Lower lobe of right lung (tissue), 2 donors: ENCODE data around the gene KLF15. TPM values are rescaled to one million over a fixed set of nuclear protein-coding genes. Genes with fewer than 3 reads are reported as not detected.

Experiments used
- ATAC-seq, 2 donors: fragments of 200-7000 bp; cut with Tn5 transposase; one replicate each; pipeline ENCODE4 v1.9.1; 2020 to 2022; ENCODE audit warnings: mild to moderate bottlenecking in 2 of 2, moderate library complexity in 2 of 2
- DNase-seq: peaks from one replicate; pipeline ENCODE4 v3.0.0-alpha.2; 2020
- H3K27ac ChIP-seq: fragments of 200-600 bp; one replicate; pipeline ENCODE4 v1.8.0; 2022
- H3K27me3 ChIP-seq: fragments of 200-600 bp; one replicate; pipeline ENCODE4 v1.8.0; 2022; ENCODE audit warnings: low read depth
- H3K36me3 ChIP-seq: fragments of 200-600 bp; one replicate; pipeline ENCODE4 v1.8.0; 2022; ENCODE audit warnings: mild to moderate bottlenecking
- H3K4me1 ChIP-seq: fragments of 200-600 bp; one replicate; pipeline ENCODE4 v1.8.0; 2022
- H3K4me3 ChIP-seq: fragments of 200-600 bp; one replicate; pipeline ENCODE4 v1.8.0; 2022; ENCODE audit warnings: mild to moderate bottlenecking
- H3K9me3 ChIP-seq: fragments of 200-600 bp; one replicate; pipeline ENCODE4 v1.8.0; 2022
- intact Hi-C: fragments of 100-400 bp; cut with DNase I; formaldehyde crosslinking; loops from one replicate; pipeline ENCODE4 v1.11.0; 2022
- total RNA-seq: library from RNA; stranded (reverse); fragmentation: NEBNext Ultra II Directional; extraction: Animal tissue kit (Norgen Biotek cat#: 25700); gene quantifications from one replicate; pipeline ENCODE4 v1.2.1, GENCODE V29; 2021
- TF ChIP-seq, protein P1 (sequence below): fragments of 200-600 bp; IDR thresholded peaks from one replicate; pipeline ENCODE4 v1.8.0; 2022; ENCODE audit warnings: antibody characterized with exemption, mild to moderate bottlenecking
- donor health status: DM: no; HTN: yes; CAD: no; lungs with severe emphysema.

Gene KLF15
- total RNA-seq, 1 donor from 2014 or later: 40.1 TPM

DNA sequence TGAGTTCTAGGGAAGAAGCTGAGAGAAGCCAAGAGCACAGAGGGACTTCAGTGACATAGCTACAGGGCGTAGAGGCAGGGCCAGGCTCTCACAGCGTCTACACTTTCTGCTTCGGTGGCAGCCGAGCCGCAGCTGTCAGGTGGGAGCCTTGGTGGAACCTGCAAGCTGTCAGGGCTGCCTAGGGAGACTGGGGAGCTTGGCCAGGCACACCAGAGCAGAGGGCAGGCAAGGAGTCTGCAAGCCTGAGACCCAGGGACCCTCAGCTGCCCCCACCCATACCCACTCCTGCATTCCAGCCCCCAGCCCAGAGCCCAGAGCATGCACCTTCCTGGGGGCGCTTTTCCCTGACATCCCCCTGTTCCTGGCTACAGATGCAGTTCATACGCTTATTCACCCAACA is 13.4 kb upstream of the KLF15 start:
- Histone ChIP-seq H3K9me3 (no peaks in the 10 kb centered on the region), H3K27me3 (no peaks in the 10 kb centered on the region), H3K4me1 (peaks cover 17% of the 10 kb centered on the region), H3K27ac (no peak overlapping the region), H3K36me3 (no peaks in the 10 kb centered on the region), H3K4me3 (no peak overlapping the region)
- no peak for ATAC-seq
- TF ChIP-seq, protein P1, sequence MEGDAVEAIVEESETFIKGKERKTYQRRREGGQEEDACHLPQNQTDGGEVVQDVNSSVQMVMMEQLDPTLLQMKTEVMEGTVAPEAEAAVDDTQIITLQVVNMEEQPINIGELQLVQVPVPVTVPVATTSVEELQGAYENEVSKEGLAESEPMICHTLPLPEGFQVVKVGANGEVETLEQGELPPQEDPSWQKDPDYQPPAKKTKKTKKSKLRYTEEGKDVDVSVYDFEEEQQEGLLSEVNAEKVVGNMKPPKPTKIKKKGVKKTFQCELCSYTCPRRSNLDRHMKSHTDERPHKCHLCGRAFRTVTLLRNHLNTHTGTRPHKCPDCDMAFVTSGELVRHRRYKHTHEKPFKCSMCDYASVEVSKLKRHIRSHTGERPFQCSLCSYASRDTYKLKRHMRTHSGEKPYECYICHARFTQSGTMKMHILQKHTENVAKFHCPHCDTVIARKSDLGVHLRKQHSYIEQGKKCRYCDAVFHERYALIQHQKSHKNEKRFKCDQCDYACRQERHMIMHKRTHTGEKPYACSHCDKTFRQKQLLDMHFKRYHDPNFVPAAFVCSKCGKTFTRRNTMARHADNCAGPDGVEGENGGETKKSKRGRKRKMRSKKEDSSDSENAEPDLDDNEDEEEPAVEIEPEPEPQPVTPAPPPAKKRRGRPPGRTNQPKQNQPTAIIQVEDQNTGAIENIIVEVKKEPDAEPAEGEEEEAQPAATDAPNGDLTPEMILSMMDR: no peak
- intact Hi-C loops: no loop called here
- DNase-seq: no peak

DNA sequence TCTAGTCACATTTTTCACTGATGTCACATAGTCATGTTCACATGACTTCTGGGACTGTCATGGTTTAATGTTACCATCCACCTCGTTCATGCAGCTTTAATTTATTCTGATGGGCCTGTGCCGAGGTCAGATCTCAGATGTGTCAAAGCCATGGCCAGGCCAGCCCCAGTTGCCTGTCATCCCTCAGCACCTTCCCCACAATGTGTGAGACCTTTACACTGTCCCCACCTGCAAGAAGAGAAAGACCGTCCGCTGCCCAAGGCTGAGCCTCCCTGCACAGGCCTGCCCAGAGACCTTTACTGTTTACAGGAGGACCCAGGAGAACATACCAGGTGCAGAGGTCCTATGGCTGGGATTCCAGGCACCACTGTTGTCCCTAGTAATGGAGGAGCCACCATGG is 12.8 kb upstream of the KLF15 start:
- intact Hi-C loops: no loop called here
- TF ChIP-seq, protein P1: no peak
- ATAC-seq (no peak), DNase-seq (no peak)
- H3K27ac ChIP-seq: no peak overlapping the region
- peaks cover 17% of the 10 kb centered on the region for H3K4me1 ChIP-seq
- no peaks in the 10 kb centered on the region for H3K36me3 ChIP-seq
- no peak overlapping the region for H3K4me3 ChIP-seq
- H3K9me3 ChIP-seq: no peaks in the 10 kb centered on the region
- no peaks in the 10 kb centered on the region for H3K27me3 ChIP-seq

DNA sequence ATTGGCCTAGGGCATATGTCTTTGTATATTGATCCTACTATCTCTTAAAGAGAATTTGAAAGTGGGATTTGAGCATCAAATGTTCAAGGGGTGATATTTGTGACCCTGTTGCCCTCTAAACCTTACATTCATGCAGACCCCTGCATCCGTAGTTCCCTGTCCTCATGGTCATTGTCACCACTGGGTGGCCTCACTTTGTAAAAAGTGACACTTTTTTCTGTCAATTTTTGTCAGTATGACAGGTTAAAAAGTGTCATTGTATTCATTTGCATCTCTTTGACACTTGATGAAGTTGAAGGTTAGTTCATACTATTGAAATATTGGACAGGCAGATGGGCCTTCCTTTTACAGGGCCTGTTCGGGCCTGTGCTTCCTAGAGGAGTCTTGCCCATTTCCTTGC is 12.3 kb upstream of the KLF15 start:
- ATAC-seq: no peak
- no peaks in the 10 kb centered on the region for H3K36me3 ChIP-seq
- no peak for DNase-seq
- H3K27me3 ChIP-seq: no peaks in the 10 kb centered on the region
- intact Hi-C loops: no loop called here
- H3K27ac ChIP-seq: no peak overlapping the region
- peaks cover 12% of the 10 kb centered on the region for H3K4me1 ChIP-seq
- TF ChIP-seq, protein P1: no peak
- no peak overlapping the region for H3K4me3 ChIP-seq
- H3K9me3 ChIP-seq: no peaks in the 10 kb centered on the region

DNA sequence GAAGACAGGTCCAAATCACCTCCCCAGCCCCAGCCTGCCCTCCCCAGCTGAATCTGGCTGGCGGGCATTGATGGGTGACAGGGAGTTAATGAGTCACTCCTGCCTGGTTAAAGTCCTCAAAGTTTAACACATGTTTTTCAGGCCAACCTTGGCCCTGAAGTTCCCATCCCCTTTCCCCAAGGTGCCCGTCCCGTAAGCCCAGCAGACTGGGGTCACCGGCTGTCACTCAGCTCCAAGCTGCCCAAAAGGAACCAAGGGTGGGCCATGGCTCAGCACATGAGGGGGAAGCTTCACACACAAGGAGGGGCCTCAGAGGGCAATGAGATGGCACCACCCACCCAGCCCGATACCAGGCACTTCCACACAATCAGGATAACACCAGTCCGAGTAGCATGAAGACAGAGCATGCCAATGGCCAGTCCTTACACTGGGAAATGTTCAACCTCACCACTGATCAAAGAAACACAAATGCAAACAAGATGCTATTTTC is 10.2 kb upstream of the KLF15 start:
- H3K27ac ChIP-seq: no peak overlapping the region
- no peak overlapping the region for H3K4me3 ChIP-seq
- no peaks in the 10 kb centered on the region for H3K9me3 ChIP-seq
- intact Hi-C loops: no loop called here
- TF ChIP-seq, protein P1: no peak
- H3K36me3 ChIP-seq: no peaks in the 10 kb centered on the region
- DNase-seq (no peak), ATAC-seq (no peak)
- no peaks in the 10 kb centered on the region for H3K4me1 ChIP-seq
- no peaks in the 10 kb centered on the region for H3K27me3 ChIP-seq

DNA sequence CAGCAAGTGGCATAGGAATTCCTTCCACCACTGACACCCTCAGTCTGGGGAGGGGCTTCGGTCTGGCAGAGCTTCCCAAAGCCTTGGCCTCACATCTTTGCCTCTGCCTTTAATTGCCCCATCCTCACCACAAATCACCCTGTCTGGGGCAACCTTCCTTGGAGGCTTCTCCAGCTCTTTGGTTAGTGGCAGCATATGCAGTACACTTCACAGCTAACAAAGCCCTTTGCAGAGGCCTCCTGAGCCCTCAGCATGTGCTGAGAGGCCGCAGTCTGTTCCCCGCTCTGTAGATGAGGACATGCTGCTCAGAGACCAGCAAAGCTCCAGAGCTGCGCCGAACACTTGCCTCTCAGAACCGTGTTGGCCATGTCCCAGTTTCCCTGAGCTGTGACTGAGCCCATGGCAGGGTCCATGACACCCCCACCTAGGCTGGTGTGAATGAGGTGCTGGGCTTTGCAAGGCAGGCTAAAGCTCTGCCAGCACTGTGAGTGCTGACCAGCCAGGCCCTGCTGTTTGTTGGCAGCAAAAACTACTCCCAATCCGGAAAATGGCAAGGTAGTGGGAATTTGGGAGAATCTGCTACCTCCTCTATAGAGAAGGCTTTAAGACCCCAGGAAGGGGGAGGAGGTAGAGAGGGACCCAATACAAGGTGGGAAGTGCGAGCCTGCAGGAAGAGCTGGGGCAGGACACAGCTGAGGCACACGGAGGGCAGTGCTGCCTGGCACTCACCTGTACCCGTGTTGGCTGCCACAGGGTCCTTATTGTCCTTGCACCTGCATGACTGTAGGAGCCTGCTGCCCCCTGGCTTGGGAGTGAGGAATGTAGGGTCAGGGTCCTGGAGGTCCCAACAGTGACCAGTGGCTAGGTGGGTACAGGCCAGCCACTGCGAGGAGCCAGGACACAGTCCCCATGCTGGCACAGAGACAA is 8.4 kb upstream of the KLF15 start:
- ATAC-seq: peak in 1 of 2 donors; percentile 7
- no peak overlapping the region for H3K4me3 ChIP-seq

More for the DNA sequence above, 8.4 kb upstream of the KLF15 start:
- Histone ChIP-seq H3K4me1 (no peaks in the 10 kb centered on the region), H3K36me3 (no peaks in the 10 kb centered on the region), H3K9me3 (no peaks in the 10 kb centered on the region), H3K27me3 (peaks cover 3% of the 10 kb centered on the region), H3K27ac (no peak overlapping the region)
- peak; percentile 25 for DNase-seq
- intact Hi-C loops: no loop called here
- TF ChIP-seq, protein P1: no peak
